ENCODE measurements around the gene DGKI.
"Not testable (repeated sequence)": the region's sequence is repeated elsewhere in the genome, so short reads cannot be mapped to it uniquely, and the experiment has no call there.

- not testable (repeated sequence) for TF ChIP-seq CTCF, POLR2A (IDR thresholded peaks at IDR 0.05)
These were observed 13.8 kb downstream of the DGKI start for GRCh38 chr7:137832990-137833389.
